HT-29 (cell line): ENCODE measurements around the gene DAPK1. TPM values are rescaled to one million over a fixed set of nuclear protein-coding genes. Genes with fewer than 3 reads are reported as not detected.

Experiments used
- DNase-seq: peaks from one replicate; pipeline ENCODE4 v3.0.0-alpha.2; 2015; ENCODE audit warnings: low spot score
- total RNA-seq: library from RNA; depleted of rRNA; stranded (reverse); fragments of >200 nt; shearing (Covaris generic); gene quantifications from 2 replicates; pipeline ENCODE4 v1.2.3, GENCODE V29; 2014

DAPK1 gene
- total RNA-seq, 1 experiment from 2014 or later, result 37.1 TPM

- DNase-seq, result no peak
Measured at GRCh38 chr9:87516926-87517290, 19.2 kb downstream of the DAPK1 start.

GRCh38 chr9:87517732-87518131, 20.1 kb downstream of the DAPK1 start:
- DNase-seq, result no peak

- no peak for DNase-seq
Measured at GRCh38 chr9:87518702-87519335, 21.2 kb downstream of the DAPK1 start.

- no peak for DNase-seq
Measured at GRCh38 chr9:87519461-87519860, 21.8 kb downstream of the DAPK1 start.

- DNase-seq, result no peak
Measured at GRCh38 chr9:87520172-87520683, 22.6 kb downstream of the DAPK1 start.

GRCh38 chr9:87521834-87522233, 24.2 kb downstream of the DAPK1 start:
- DNase-seq, result no peak

- DNase-seq, result no peak
Measured at GRCh38 chr9:87524061-87524460, 26.4 kb downstream of the DAPK1 start.

- no peak for DNase-seq
Measured at GRCh38 chr9:87525546-87526303, 28.1 kb downstream of the DAPK1 start.

- no peak for DNase-seq
Measured at GRCh38 chr9:87527211-87527916, 29.7 kb downstream of the DAPK1 start.

- DNase-seq, result no peak
Measured at GRCh38 chr9:87528969-87529368, 31.3 kb downstream of the DAPK1 start.

- no peak for DNase-seq
Measured at GRCh38 chr9:87529671-87530070, 32.0 kb downstream of the DAPK1 start.

- DNase-seq, result no peak
Measured at GRCh38 chr9:87530716-87531115, 33.0 kb downstream of the DAPK1 start.

GRCh38 chr9:87531370-87532295, 34.0 kb downstream of the DAPK1 start:
- DNase-seq, result no peak

- no peak for DNase-seq
Measured at GRCh38 chr9:87533271-87533670, 35.6 kb downstream of the DAPK1 start.

GRCh38 chr9:87534036-87534435, 36.4 kb downstream of the DAPK1 start:
- DNase-seq, result no peak

GRCh38 chr9:87534957-87535356, 37.3 kb downstream of the DAPK1 start:
- DNase-seq, result no peak

- no peak for DNase-seq
Measured at GRCh38 chr9:87535817-87536539, 38.3 kb downstream of the DAPK1 start.

- DNase-seq, result no peak
Measured at GRCh38 chr9:87537625-87538024, 40.0 kb downstream of the DAPK1 start.

GRCh38 chr9:87540444-87541105, 42.9 kb downstream of the DAPK1 start:
- DNase-seq, result no peak

GRCh38 chr9:87541663-87542062, 44.0 kb downstream of the DAPK1 start:
- DNase-seq, result no peak
